Liver (tissue), 9 donors: ENCODE data around the gene SLC66A2. TPM values are rescaled to one million over a fixed set of nuclear protein-coding genes. Genes with fewer than 3 reads are reported as not detected.

ENCODE experiments used
- DNase-seq: peaks from one replicate; pipeline ENCODE4 v3.0.0-alpha.2; 2017; ENCODE audit warnings: low spot score
- H3K27ac ChIP-seq, 2 donors: one replicate each; pipeline ENCODE4 v1.7.0; 2013; ENCODE audit warnings: inconsistent platforms in 2 of 2, low read length in 2 of 2, control low read depth in 1 of 2, low read depth in 1 of 2, mild to moderate bottlenecking in 1 of 2
- H3K27me3 ChIP-seq, 4 donors: one replicate each; pipeline versions ENCODE4 v1.6.1 to v1.7.0; 2013; ENCODE audit warnings: low read length in 3 of 4, inconsistent platforms in 1 of 4, mild to moderate bottlenecking in 1 of 4, moderate library complexity in 1 of 4; ENCODE audit not compliant: control insufficient read depth in 4 of 4, insufficient read depth in 4 of 4
- H3K36me3 ChIP-seq, 4 donors: one replicate each; pipeline versions ENCODE4 v1.6.1 to v1.7.0; 2013; ENCODE audit warnings: low read length in 3 of 4, mild to moderate bottlenecking in 3 of 4, low read depth in 1 of 4, moderate library complexity in 1 of 4; ENCODE audit not compliant: control insufficient read depth in 4 of 4, insufficient read depth in 3 of 4
- H3K4me1 ChIP-seq, 4 donors: one replicate each; pipeline versions ENCODE4 v1.6.1 to v1.7.0; 2013; ENCODE audit warnings: low read length in 3 of 4, mild to moderate bottlenecking in 3 of 4, moderate library complexity in 1 of 4; ENCODE audit not compliant: control insufficient read depth in 4 of 4, insufficient read depth in 4 of 4
- H3K4me3 ChIP-seq, 3 donors: one replicate each; pipeline versions ENCODE4 v1.6.1 to v1.7.0; 2013; ENCODE audit warnings: low read length in 3 of 3, control low read depth in 1 of 3, low read depth in 1 of 3, mild to moderate bottlenecking in 1 of 3
- H3K9ac ChIP-seq, 2 donors: one replicate each; pipeline ENCODE4 v1.7.0; 2013; ENCODE audit warnings: low read length in 2 of 2, mild to moderate bottlenecking in 2 of 2, moderate library complexity in 2 of 2, control low read depth in 1 of 2, low read depth in 1 of 2
- H3K9me3 ChIP-seq, 4 donors: one replicate each; pipeline versions ENCODE4 v1.6.1 to v1.7.0; 2013; ENCODE audit warnings: low read length in 3 of 4; ENCODE audit not compliant: control insufficient read depth in 4 of 4
- RAD21 ChIP-seq, 2 donors: IDR thresholded peaks; 2 replicates each; pipeline ENCODE4 v1.6.1; 2016; ENCODE audit warnings: antibody characterized with exemption in 2 of 2, mild to moderate bottlenecking in 2 of 2
- YY1 ChIP-seq: IDR thresholded peaks from 2 replicates; pipeline ENCODE4 v1.6.1; 2016; ENCODE audit warnings: antibody characterized with exemption, mild to moderate bottlenecking
- WGBS: extraction: QIAGEN DNeasy Blood & Tissue Kit; methylation state at CpG from one replicate; pipeline ENCODE4 v1.1.7; 2013; 5-methylcytosine and 5-hydroxymethylcytosine counted together
- polyA plus RNA-seq, 2 donors: library from polyadenylated mRNA; stranded (reverse) in 1 of 2; unstranded in 1 of 2; fragments of 200-250 nt in 1 of 2; fragments of >200 nt in 1 of 2; fragmentation: Nextera tagmentation in 1 of 2; extraction: Ambion mirVana in 1 of 2; gene quantifications; one replicate each; pipeline versions ENCODE4 v1.2.1 to v1.2.3, GENCODE V29; 2013 to 2015
- total RNA-seq, 2 donors: library from RNA; depleted of rRNA; stranded (reverse); fragments of >200 nt; gene quantifications; one replicate each; pipeline ENCODE4 v1.2.3, GENCODE V29; 2014
- TF ChIP-seq, protein P1 (sequence below): IDR thresholded peaks from 2 replicates; pipeline ENCODE4 v1.6.1; 2016; ENCODE audit warnings: antibody characterized with exemption, mild to moderate bottlenecking
- TF ChIP-seq, protein P2 (sequence below): IDR thresholded peaks from 2 replicates; pipeline ENCODE4 v1.6.1; 2016; ENCODE audit warnings: antibody characterized with exemption
- TF ChIP-seq, protein P3 (sequence below): fragments of 150-350 bp; IDR thresholded peaks from 2 replicates; pipeline ENCODE4 v1.5.1; 2017; ENCODE audit warnings: improper control_type of control experiment, low read depth, low read length; ENCODE audit not compliant: missing input control
- TF ChIP-seq, protein P4 (sequence below): IDR thresholded peaks from 2 replicates; pipeline ENCODE4 v1.6.1; 2016; ENCODE audit warnings: antibody characterized with exemption
- TF ChIP-seq, protein P5 (sequence below): IDR thresholded peaks from 2 replicates; pipeline ENCODE4 v1.6.1; 2016; ENCODE audit warnings: antibody characterized with exemption
- donor health status: healthy.
- donor health status: healthy.
- donor health status: healthy.
- donor health status: healthy.
- donor health status: healthy.

Gene SLC66A2
- total and polyA plus RNA-seq, 4 donors, result 47.8 to 107 (median 67.9) TPM

DNA sequence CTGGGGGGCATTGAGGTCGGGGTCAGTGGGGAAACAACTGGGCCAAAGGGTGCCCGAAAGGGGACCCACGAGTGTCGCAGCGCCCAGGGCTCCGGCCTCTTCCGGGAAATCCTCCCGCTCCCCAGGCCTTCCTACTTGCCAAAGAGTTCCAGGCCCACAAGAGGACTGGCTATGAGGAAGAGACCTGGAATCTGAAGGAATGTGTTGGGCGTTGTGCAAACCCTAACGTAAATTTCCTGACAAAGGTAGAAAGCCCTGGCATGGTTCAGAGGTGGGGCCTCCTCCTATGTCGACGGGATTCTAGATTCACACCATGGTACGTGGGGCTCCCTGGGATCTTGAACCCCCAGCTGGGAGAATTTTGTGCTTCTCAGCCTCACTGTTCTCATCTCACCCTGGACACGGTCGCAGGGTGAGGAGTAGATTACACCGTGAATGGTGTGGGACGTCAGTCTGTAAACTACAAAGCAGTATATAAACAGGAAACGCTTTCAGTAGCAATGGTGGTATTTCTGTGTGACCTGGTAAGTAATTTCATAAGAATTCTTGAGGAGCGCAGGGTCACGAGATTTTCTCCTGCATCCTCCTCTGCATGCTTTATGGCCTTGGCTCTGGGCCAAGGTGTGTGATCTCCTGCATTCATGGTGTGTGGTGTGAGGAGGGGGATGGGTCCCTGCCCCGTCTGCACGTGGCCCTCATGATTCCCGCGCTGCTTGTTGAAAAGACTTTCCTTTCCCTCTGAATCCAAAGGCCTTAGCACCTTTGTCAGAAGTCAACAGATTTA is 13.9 kb upstream of the SLC66A2 start (continued):
- TF ChIP-seq, protein P1, sequence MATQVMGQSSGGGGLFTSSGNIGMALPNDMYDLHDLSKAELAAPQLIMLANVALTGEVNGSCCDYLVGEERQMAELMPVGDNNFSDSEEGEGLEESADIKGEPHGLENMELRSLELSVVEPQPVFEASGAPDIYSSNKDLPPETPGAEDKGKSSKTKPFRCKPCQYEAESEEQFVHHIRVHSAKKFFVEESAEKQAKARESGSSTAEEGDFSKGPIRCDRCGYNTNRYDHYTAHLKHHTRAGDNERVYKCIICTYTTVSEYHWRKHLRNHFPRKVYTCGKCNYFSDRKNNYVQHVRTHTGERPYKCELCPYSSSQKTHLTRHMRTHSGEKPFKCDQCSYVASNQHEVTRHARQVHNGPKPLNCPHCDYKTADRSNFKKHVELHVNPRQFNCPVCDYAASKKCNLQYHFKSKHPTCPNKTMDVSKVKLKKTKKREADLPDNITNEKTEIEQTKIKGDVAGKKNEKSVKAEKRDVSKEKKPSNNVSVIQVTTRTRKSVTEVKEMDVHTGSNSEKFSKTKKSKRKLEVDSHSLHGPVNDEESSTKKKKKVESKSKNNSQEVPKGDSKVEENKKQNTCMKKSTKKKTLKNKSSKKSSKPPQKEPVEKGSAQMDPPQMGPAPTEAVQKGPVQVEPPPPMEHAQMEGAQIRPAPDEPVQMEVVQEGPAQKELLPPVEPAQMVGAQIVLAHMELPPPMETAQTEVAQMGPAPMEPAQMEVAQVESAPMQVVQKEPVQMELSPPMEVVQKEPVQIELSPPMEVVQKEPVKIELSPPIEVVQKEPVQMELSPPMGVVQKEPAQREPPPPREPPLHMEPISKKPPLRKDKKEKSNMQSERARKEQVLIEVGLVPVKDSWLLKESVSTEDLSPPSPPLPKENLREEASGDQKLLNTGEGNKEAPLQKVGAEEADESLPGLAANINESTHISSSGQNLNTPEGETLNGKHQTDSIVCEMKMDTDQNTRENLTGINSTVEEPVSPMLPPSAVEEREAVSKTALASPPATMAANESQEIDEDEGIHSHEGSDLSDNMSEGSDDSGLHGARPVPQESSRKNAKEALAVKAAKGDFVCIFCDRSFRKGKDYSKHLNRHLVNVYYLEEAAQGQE, result no peak
- peak; percentile 31 for TF ChIP-seq YY1
- TF ChIP-seq, protein P2, sequence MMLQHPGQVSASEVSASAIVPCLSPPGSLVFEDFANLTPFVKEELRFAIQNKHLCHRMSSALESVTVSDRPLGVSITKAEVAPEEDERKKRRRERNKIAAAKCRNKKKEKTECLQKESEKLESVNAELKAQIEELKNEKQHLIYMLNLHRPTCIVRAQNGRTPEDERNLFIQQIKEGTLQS, result no peak

DNA sequence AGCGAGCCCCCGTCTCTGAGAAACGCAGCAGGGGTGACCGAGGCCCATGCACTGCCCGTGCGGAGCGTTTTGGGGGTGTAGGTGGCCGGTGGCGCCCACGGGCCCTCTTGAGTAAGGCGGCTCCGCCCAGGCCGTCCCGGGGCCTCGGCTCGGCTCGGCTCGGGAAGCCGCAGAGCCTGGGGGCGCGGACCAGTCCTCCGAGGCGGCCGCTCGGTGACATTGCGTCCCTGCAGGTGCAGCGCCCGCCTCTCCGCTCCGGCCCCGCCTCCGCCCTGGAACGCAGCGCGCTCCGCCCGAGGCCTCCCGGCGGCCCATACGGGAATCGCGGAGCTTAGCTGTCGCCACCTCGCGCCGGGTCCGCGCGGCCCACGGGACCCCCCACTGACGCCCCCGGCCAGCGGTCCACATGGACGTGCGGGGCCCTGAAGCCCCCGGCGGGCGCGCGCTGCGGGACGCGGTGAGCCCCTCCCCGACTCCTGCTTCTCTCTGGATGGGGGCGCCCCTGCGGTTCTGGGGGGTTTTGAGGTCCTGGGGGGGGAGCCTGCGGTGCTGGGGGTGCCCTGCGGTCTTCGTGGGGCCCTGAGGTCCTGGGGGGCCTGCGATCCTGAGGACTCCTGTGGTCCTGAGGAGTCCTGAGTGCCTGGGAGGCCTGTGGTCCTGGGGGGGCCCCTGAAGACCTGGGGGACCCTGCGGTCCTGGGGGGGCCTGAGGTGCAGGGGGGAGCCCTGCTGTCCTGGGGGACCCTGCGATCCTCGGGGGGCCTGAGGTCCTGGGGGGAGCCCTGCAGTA is 13.1 kb upstream of the SLC66A2 start, which contains the start of gene HSBP1L1:
HSBP1L1 (plus strand) TSS at position 314 of the 789 bp plus-strand sequence; CDS start at position 407, 93 bp downstream.
- Histone ChIP-seq H3K27me3 (no peaks in the 10 kb centered on the region), H3K36me3 (peaks cover 0 to 6% (median 3%) of the 10 kb centered on the region in 4 donors), H3K9ac (peak within 1 kb of the TSS; percentile 57 to 73), H3K4me1 (peaks cover 6 to 15% (median 10%) of the 10 kb centered on the region in 4 donors), H3K27ac (peak within 1 kb of the TSS; percentile 86 to 87), H3K9me3 (no peaks in the 10 kb centered on the region), H3K4me3 (peak within 1 kb of the TSS; percentile 71 to 93 (median 91))
- peak; percentile 72 for DNase-seq
- WGBS, result 2% methylated on average over 73 of the region's 73 CpGs
- TF ChIP-seq, protein P3, sequence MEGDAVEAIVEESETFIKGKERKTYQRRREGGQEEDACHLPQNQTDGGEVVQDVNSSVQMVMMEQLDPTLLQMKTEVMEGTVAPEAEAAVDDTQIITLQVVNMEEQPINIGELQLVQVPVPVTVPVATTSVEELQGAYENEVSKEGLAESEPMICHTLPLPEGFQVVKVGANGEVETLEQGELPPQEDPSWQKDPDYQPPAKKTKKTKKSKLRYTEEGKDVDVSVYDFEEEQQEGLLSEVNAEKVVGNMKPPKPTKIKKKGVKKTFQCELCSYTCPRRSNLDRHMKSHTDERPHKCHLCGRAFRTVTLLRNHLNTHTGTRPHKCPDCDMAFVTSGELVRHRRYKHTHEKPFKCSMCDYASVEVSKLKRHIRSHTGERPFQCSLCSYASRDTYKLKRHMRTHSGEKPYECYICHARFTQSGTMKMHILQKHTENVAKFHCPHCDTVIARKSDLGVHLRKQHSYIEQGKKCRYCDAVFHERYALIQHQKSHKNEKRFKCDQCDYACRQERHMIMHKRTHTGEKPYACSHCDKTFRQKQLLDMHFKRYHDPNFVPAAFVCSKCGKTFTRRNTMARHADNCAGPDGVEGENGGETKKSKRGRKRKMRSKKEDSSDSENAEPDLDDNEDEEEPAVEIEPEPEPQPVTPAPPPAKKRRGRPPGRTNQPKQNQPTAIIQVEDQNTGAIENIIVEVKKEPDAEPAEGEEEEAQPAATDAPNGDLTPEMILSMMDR, result peak; percentile 42
- TF ChIP-seq RAD21 (IDR thresholded peaks at IDR 0.05), result peak; percentile 12 to 62
- TF ChIP-seq, protein P1, result no peak
- TF ChIP-seq, protein P4, sequence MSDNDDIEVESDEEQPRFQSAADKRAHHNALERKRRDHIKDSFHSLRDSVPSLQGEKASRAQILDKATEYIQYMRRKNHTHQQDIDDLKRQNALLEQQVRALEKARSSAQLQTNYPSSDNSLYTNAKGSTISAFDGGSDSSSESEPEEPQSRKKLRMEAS, result no peak
- TF ChIP-seq, protein P5, sequence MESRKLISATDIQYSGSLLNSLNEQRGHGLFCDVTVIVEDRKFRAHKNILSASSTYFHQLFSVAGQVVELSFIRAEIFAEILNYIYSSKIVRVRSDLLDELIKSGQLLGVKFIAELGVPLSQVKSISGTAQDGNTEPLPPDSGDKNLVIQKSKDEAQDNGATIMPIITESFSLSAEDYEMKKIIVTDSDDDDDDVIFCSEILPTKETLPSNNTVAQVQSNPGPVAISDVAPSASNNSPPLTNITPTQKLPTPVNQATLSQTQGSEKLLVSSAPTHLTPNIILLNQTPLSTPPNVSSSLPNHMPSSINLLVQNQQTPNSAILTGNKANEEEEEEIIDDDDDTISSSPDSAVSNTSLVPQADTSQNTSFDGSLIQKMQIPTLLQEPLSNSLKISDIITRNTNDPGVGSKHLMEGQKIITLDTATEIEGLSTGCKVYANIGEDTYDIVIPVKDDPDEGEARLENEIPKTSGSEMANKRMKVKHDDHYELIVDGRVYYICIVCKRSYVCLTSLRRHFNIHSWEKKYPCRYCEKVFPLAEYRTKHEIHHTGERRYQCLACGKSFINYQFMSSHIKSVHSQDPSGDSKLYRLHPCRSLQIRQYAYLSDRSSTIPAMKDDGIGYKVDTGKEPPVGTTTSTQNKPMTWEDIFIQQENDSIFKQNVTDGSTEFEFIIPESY, result no peak
